ENCODE measurements around the gene VPS51. TPM values are rescaled to one million over a fixed set of nuclear protein-coding genes. Genes with fewer than 3 reads are reported as not detected.

The VPS51 gene
- polyA plus RNA-seq, 4 donors, result 111 to 159 (median 136) TPM

DNA sequence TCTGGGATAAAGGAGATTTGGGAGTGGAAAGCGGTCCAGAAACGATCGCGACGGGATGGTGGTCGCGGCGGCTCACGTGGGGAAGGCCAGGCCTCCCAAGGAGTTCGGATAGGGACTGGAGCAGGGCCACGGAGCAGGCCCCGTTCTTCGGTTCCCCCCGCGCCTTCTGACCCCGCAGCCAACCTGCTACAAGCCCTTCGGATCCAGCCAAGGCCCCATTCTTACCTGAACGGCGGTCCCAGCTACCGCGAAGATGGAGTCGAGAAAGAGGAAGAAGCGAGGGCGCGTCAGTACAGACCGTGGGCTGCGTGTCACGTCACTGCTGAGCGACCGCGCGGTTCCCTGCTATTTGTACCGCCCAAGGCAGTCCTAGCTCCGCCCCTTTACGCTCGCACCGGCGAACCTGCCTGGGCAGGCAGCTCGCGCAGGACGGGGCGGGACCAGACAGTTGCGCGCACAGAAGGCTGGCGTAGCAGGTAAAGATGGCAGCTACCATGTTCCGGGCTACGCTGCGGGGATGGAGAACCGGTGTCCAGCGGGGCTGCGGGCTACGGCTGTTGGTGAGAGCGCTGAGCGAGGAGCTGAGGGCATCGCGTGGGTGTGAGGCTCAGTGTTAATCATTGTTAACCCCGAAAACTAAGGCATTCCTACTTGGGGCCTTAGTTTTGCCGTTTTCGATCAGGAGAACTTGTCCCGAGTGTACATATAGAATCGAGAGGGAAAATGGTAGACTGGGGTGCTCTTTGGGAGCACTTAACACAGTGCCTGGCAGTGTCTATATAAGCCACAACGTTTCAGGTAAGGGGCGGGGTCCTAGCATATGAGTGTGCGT is 26.1 kb downstream of the VPS51 start, which contains the start of the genes FAU and MRPL49:
FAU (minus strand) TSS at position 270 of the 832 bp plus-strand sequence. CDS start 321 bp downstream, outside the sequence.
MRPL49 (plus strand) TSS at position 457 of the 832 bp plus-strand sequence; CDS start at position 483, 26 bp downstream.
- peaks cover 0 to 15% (median 3%) of the 10 kb centered on the region in 3 donors for H3K4me1 ChIP-seq (ENCODE audit: control insufficient read depth in 3 of 3, insufficient read depth in 2 of 3, low read depth in 1 of 3, low read length in 2 of 3)
- peak within 1 kb of the TSS; percentile 69 to 83 (median 73) for H3K4me3 ChIP-seq (ENCODE audit: low read depth in 1 of 3, low read length in 3 of 3)
- no peak for FAIRE-seq
- 0% methylated on average over 52 to 64 of the region's 64 CpGs for WGBS, 3 donors
- DNase-seq, result peak; percentile 99
- H3K27me3 ChIP-seq (ENCODE audit: control insufficient read depth in 3 of 3, insufficient read depth in 3 of 3, low read length in 3 of 3), result no peaks in the 10 kb centered on the region
- H3K36me3 ChIP-seq (ENCODE audit: control insufficient read depth in 3 of 3, insufficient read depth in 2 of 3, low read depth in 1 of 3, low read length in 3 of 3), result peaks cover 6 to 56% (median 11%) of the 10 kb centered on the region in 3 donors
- no peaks in the 10 kb centered on the region for H3K9me3 ChIP-seq (ENCODE audit: control insufficient read depth in 2 of 2, insufficient read depth in 1 of 2, low read depth in 1 of 2, low read length in 1 of 2)
- H3K27ac ChIP-seq (ENCODE audit: low read depth in 1 of 3, low read length in 2 of 3), result peak within 1 kb of the TSS; percentile 86 to 97 (median 88)

- FAIRE-seq (no peak), DNase-seq (no peak)
- H3K4me1 ChIP-seq (ENCODE audit: control insufficient read depth in 3 of 3, insufficient read depth in 2 of 3, low read depth in 1 of 3, low read length in 2 of 3), result peaks cover 0 to 13% (median 3%) of the 10 kb centered on the region in 3 donors
- no peaks in the 10 kb centered on the region for H3K9me3 ChIP-seq (ENCODE audit: control insufficient read depth in 2 of 2, insufficient read depth in 1 of 2, low read depth in 1 of 2, low read length in 1 of 2)
- peaks cover 18 to 64% (median 21%) of the 10 kb centered on the region in 3 donors for H3K36me3 ChIP-seq (ENCODE audit: control insufficient read depth in 3 of 3, insufficient read depth in 2 of 3, low read depth in 1 of 3, low read length in 3 of 3)
- no peaks in the 10 kb centered on the region for H3K27me3 ChIP-seq (ENCODE audit: control insufficient read depth in 3 of 3, insufficient read depth in 3 of 3, low read length in 3 of 3)
- H3K27ac ChIP-seq (ENCODE audit: low read depth in 1 of 3, low read length in 2 of 3), result no peak overlapping the region
- WGBS, 3 donors, result 85 to 90% (median 89%) methylated on average over 5 of the region's 5 CpGs
- no peak overlapping the region for H3K4me3 ChIP-seq (ENCODE audit: low read depth in 1 of 3, low read length in 3 of 3)
Observed at GRCh38 chr11:65124480-65125196, 28.6 kb downstream of the VPS51 start.

DNA sequence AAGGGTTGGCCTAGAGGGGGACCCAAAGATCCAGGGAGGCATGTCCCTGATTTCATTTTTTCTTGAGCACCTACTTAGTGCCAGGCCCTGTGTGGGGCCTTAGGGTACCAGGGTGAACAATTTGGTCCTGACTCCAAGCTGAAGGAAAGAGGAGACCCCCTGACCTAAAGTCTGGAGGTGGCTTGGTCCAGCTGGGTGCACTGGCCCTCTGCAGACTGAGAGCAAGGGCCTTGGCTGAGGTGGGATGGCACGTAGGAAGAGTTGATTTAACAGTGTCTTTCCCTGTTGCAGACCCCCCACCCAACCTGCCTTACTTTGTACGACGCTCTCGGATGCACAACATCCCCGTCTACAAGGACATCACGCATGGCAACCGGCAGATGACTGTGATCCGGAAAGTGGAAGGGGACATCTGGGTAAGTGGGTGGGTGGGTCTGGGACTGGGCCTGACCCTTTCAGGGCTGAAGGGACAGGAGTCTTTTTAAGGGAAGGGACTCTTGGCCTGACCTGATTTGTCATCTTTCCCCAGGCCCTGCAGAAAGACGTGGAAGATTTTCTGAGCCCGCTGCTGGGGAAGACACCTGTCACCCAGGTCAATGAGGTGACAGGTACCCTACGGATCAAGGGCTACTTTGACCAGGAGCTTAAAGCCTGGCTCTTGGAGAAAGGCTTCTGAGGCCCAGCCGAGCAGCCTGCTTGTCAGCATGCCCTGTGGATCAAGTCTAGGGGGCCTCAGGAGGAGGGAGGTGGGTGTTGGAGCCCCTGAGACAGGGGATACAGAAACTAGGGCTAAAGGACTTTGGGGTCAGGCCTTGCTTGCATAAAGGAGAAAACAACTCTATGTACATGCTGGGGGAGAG is 29.4 kb downstream of the VPS51 start:
- 87 to 90% (median 89%) methylated on average over 12 of the region's 12 CpGs for WGBS, 3 donors
- H3K27ac ChIP-seq (ENCODE audit: low read depth in 1 of 3, low read length in 2 of 3), result no peak overlapping the region
- peaks cover 0 to 13% (median 0%) of the 10 kb centered on the region in 3 donors for H3K4me1 ChIP-seq (ENCODE audit: control insufficient read depth in 3 of 3, insufficient read depth in 2 of 3, low read depth in 1 of 3, low read length in 2 of 3)
- peaks cover 14 to 65% (median 28%) of the 10 kb centered on the region in 3 donors for H3K36me3 ChIP-seq (ENCODE audit: control insufficient read depth in 3 of 3, insufficient read depth in 2 of 3, low read depth in 1 of 3, low read length in 3 of 3)
- FAIRE-seq, result no peak
- no peaks in the 10 kb centered on the region for H3K27me3 ChIP-seq (ENCODE audit: control insufficient read depth in 3 of 3, insufficient read depth in 3 of 3, low read length in 3 of 3)
- no peak for DNase-seq
- H3K9me3 ChIP-seq (ENCODE audit: control insufficient read depth in 2 of 2, insufficient read depth in 1 of 2, low read depth in 1 of 2, low read length in 1 of 2), result no peaks in the 10 kb centered on the region
- H3K4me3 ChIP-seq (ENCODE audit: low read depth in 1 of 3, low read length in 3 of 3), result no peak overlapping the region

DNA sequence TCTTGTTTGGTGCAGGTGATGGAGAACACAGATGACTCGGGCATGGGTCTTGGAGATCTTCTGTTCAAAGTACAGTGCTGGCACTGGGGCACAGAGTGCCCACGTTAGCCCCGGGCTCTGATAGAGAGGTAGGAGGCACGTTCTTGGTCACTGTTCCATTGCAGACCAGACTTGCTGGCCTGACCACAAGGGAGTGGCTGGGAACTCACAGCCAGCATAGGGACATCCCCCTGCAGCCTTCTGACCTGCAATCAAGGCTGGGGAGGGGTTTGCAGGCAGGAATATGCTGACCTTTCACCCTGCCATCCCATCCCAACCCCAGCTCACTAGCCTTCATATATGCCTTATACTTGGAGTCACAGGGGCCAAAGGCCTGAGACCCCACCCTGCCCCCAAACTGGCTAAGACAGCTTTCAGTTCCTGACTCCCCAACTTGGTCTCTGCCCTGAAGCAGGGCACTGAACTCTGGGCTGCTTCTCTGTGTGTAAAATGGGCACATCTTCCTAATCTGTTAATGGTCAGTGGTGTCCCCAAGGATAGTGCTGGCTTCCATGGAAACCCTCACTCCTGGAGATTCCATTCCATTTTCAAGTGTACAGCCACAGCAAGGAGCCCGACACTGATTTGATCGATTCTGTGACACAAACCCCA is 30.7 kb downstream of the VPS51 start:
- WGBS, 3 donors, result 60 to 67% (median 64%) methylated on average over 6 of the region's 6 CpGs

GRCh38 chr11:65127473-65128181 is 31.6 kb downstream of the VPS51 start:
- H3K4me1 ChIP-seq (ENCODE audit: control insufficient read depth in 3 of 3, insufficient read depth in 2 of 3, low read depth in 1 of 3, low read length in 2 of 3), result peaks cover 0 to 9% (median under 1%) of the 10 kb centered on the region in 3 donors
- H3K9me3 ChIP-seq (ENCODE audit: control insufficient read depth in 2 of 2, insufficient read depth in 1 of 2, low read depth in 1 of 2, low read length in 1 of 2), result no peaks in the 10 kb centered on the region
- no peak overlapping the region for H3K27ac ChIP-seq (ENCODE audit: low read depth in 1 of 3, low read length in 2 of 3)
- no peak overlapping the region for H3K4me3 ChIP-seq (ENCODE audit: low read depth in 1 of 3, low read length in 3 of 3)
- FAIRE-seq (no peak), DNase-seq (no peak)
- H3K27me3 ChIP-seq (ENCODE audit: control insufficient read depth in 3 of 3, insufficient read depth in 3 of 3, low read length in 3 of 3), result no peaks in the 10 kb centered on the region
- H3K36me3 ChIP-seq (ENCODE audit: control insufficient read depth in 3 of 3, insufficient read depth in 2 of 3, low read depth in 1 of 3, low read length in 3 of 3), result peaks cover 22 to 82% (median 36%) of the 10 kb centered on the region in 3 donors
- 82 to 89% (median 85%) methylated on average over 12 of the region's 12 CpGs for WGBS, 3 donors

More for the DNA sequence above, 30.7 kb downstream of the VPS51 start:
- no peaks in the 10 kb centered on the region for H3K27me3 ChIP-seq (ENCODE audit: control insufficient read depth in 3 of 3, insufficient read depth in 3 of 3, low read length in 3 of 3)
- no peak overlapping the region for H3K4me3 ChIP-seq (ENCODE audit: low read depth in 1 of 3, low read length in 3 of 3)
- H3K36me3 ChIP-seq (ENCODE audit: control insufficient read depth in 3 of 3, insufficient read depth in 2 of 3, low read depth in 1 of 3, low read length in 3 of 3), result peaks cover 22 to 73% (median 34%) of the 10 kb centered on the region in 3 donors
- no peaks in the 10 kb centered on the region for H3K9me3 ChIP-seq (ENCODE audit: control insufficient read depth in 2 of 2, insufficient read depth in 1 of 2, low read depth in 1 of 2, low read length in 1 of 2)
- no peak overlapping the region for H3K27ac ChIP-seq (ENCODE audit: low read depth in 1 of 3, low read length in 2 of 3)
- peaks cover 0 to 5% (median 0%) of the 10 kb centered on the region in 3 donors for H3K4me1 ChIP-seq (ENCODE audit: control insufficient read depth in 3 of 3, insufficient read depth in 2 of 3, low read depth in 1 of 3, low read length in 2 of 3)
- no peak for FAIRE-seq
- no peak for DNase-seq

DNA sequence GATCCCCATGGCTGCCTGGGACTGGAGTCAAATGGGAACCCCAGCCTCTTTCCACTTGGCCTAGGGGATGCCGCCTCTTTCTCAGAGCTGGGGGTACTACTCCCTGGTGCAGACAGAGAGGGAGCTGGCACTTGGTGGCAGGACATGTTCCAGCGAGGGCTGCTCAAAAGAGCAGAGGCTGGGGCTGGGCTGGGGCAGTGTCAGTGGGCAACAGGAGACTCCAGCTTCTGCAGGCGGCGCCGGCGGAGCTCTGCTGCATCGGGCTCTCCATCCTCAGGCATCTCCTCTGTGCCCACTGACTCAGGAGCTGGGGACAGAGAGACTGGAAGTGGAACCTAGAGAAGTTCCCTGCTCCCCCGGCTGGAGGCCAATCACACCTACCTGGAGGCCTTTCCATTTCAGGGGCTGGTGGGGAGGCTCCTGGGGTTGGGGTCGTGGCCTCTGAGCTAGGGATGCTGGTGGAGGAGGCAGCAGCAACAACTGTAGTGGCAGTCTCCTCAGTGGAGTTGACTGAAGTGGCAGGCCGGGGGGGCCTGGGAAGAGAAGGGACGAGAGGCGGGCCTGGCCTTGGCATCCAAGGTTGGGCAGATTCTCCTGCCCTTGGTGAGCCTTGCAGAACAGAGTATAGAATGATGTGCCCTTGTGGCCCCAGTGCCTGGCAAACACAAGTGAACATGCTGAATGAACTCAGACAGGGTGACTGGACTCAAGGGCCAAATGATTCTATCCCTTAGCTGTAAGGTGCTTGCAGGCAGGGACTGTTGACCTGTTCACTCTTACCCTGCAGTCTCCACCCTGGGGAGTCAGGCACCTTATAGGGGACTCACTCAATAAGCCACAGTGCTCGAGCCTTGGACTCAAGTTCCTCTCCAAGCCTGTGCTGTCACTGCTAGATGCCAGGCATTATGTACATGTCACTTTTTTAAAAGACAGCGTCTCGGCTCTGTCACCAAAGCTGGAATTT is 32.5 kb downstream of the VPS51 start:
- no peak for DNase-seq
- Histone ChIP-seq H3K36me3 (ENCODE audit: control insufficient read depth in 3 of 3, insufficient read depth in 2 of 3, low read depth in 1 of 3, low read length in 3 of 3) (peaks cover 22 to 89% (median 37%) of the 10 kb centered on the region in 3 donors), H3K27ac (ENCODE audit: low read depth in 1 of 3, low read length in 2 of 3) (no peak overlapping the region), H3K9me3 (ENCODE audit: control insufficient read depth in 2 of 2, insufficient read depth in 1 of 2, low read depth in 1 of 2, low read length in 1 of 2) (no peaks in the 10 kb centered on the region), H3K27me3 (ENCODE audit: control insufficient read depth in 3 of 3, insufficient read depth in 3 of 3, low read length in 3 of 3) (no peaks in the 10 kb centered on the region), H3K4me3 (ENCODE audit: low read depth in 1 of 3, low read length in 3 of 3) (no peak overlapping the region), H3K4me1 (ENCODE audit: control insufficient read depth in 3 of 3, insufficient read depth in 2 of 3, low read depth in 1 of 3, low read length in 2 of 3) (peaks cover 0 to 10% (median 4%) of the 10 kb centered on the region in 3 donors)
- no peak for FAIRE-seq
- WGBS, 3 donors, result 85 to 89% (median 86%) methylated on average over 15 of the region's 15 CpGs
